ENCODE results near the gene CALN1. TPM values are rescaled to one million over a fixed set of nuclear protein-coding genes. Genes with fewer than 3 reads are reported as not detected.

The CALN1 gene
- polyA plus RNA-seq, 1 donor from 2014 or later, result 7.8 TPM

DNA sequence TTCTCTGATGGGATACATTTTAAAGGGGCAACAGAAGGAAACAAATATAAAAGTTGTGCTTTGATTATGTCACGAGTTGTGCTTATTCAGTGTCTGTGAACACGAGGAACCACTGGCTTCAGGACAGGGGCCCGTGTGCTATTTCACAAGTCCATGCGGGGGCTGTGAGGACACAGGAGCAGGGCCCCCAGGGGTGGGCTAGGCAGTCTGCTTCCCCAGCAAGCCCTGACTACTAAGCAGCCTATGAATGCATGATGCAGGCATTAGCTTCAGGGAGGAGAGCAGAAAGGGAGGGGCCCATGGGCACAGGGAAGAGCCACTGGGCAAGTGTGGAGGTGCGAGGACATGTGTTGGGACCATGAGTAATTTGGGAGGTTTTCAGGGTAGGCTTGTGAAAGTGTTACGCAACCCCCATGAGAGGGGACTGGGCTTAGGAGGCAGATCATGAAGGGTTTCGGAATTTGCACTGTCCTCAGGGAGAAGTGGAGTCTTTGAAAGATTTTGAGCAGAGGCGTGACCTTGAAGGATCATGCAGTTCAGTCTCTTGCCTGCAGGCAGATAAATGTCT is 424.9 kb downstream of the CALN1 start:
- H3K9me2 ChIP-seq (ENCODE audit: insufficient read depth, low read length), result no peaks in the 10 kb centered on the region
- no peak for TF ChIP-seq MXI1 (conservative IDR thresholded peaks at IDR 0.05; ENCODE audit: poor library complexity, severe bottlenecking)
- TF ChIP-seq, protein P1, sequence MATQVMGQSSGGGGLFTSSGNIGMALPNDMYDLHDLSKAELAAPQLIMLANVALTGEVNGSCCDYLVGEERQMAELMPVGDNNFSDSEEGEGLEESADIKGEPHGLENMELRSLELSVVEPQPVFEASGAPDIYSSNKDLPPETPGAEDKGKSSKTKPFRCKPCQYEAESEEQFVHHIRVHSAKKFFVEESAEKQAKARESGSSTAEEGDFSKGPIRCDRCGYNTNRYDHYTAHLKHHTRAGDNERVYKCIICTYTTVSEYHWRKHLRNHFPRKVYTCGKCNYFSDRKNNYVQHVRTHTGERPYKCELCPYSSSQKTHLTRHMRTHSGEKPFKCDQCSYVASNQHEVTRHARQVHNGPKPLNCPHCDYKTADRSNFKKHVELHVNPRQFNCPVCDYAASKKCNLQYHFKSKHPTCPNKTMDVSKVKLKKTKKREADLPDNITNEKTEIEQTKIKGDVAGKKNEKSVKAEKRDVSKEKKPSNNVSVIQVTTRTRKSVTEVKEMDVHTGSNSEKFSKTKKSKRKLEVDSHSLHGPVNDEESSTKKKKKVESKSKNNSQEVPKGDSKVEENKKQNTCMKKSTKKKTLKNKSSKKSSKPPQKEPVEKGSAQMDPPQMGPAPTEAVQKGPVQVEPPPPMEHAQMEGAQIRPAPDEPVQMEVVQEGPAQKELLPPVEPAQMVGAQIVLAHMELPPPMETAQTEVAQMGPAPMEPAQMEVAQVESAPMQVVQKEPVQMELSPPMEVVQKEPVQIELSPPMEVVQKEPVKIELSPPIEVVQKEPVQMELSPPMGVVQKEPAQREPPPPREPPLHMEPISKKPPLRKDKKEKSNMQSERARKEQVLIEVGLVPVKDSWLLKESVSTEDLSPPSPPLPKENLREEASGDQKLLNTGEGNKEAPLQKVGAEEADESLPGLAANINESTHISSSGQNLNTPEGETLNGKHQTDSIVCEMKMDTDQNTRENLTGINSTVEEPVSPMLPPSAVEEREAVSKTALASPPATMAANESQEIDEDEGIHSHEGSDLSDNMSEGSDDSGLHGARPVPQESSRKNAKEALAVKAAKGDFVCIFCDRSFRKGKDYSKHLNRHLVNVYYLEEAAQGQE (IDR thresholded peaks at IDR 0.05; ENCODE audit: borderline replicate concordance), result no peak
- no peak for TF ChIP-seq POLR2AphosphoS5 (IDR thresholded peaks at IDR 0.05)
- no peak for TF ChIP-seq EZH2 (IDR thresholded peaks at IDR 0.05; ENCODE audit: borderline replicate concordance, insufficient read depth, low read length, poor library complexity, severe bottlenecking)
- no peak for TF ChIP-seq RAD21 (conservative IDR thresholded peaks at IDR 0.05)
- TF ChIP-seq SMC3 (conservative IDR thresholded peaks at IDR 0.05; ENCODE audit: poor library complexity), result no peak
- TF ChIP-seq, protein P2, sequence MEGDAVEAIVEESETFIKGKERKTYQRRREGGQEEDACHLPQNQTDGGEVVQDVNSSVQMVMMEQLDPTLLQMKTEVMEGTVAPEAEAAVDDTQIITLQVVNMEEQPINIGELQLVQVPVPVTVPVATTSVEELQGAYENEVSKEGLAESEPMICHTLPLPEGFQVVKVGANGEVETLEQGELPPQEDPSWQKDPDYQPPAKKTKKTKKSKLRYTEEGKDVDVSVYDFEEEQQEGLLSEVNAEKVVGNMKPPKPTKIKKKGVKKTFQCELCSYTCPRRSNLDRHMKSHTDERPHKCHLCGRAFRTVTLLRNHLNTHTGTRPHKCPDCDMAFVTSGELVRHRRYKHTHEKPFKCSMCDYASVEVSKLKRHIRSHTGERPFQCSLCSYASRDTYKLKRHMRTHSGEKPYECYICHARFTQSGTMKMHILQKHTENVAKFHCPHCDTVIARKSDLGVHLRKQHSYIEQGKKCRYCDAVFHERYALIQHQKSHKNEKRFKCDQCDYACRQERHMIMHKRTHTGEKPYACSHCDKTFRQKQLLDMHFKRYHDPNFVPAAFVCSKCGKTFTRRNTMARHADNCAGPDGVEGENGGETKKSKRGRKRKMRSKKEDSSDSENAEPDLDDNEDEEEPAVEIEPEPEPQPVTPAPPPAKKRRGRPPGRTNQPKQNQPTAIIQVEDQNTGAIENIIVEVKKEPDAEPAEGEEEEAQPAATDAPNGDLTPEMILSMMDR (IDR thresholded peaks at IDR 0.05; ENCODE audit: poor library complexity, severe bottlenecking), result no peak
- H3K27me3 ChIP-seq (ENCODE audit: insufficient read depth, low read depth, low read length), result no peaks in the 10 kb centered on the region
- no peaks in the 10 kb centered on the region for H3K79me2 ChIP-seq (replicated peaks; ENCODE audit: insufficient read depth, low read length)
- no peak overlapping the region for H3K27ac ChIP-seq (ENCODE audit: low read length)
- no peak overlapping the region for H3K4me3 ChIP-seq (ENCODE audit: low read length)
- no peaks in the 10 kb centered on the region for H3K9me3 ChIP-seq (ENCODE audit: low read length)
- H3K9ac ChIP-seq (ENCODE audit: low read length), result no peak overlapping the region
- no peaks in the 10 kb centered on the region for H3F3A ChIP-seq (ENCODE audit: insufficient read depth, low read length, poor library complexity, severe bottlenecking)
- no peaks in the 10 kb centered on the region for H3K36me3 ChIP-seq (ENCODE audit: insufficient read depth, low read length)
- H2AFZ ChIP-seq (ENCODE audit: low read depth, low read length), result no peak overlapping the region
- H3K4me2 ChIP-seq (ENCODE audit: low read length), result no peak overlapping the region
- H4K20me1 ChIP-seq (ENCODE audit: insufficient read depth), result no peaks in the 10 kb centered on the region

DNA sequence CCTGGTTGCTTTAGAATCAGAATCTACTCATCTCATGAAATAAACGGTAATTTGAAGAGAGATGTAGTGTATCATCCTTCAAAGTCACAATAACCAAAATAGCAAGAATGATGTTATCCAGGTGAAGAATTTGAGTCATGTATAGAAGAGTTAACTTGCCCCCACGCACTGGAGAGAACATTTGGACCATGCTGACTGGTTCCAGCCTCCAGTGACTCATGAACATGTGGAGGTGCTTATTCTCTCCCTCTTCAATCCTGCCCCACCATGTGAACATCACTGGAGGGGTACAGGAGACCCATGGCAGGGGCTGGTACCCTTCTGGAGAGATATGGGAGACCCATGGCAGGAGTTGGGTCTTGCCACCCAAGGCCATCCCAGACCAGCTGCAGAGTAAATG is 427.8 kb downstream of the CALN1 start:
- Histone ChIP-seq H3K9ac (ENCODE audit: low read length) (no peak overlapping the region), H3K9me2 (ENCODE audit: insufficient read depth, low read length) (no peaks in the 10 kb centered on the region), H3K4me3 (ENCODE audit: low read length) (no peak overlapping the region), H3K27ac (ENCODE audit: low read length) (no peak overlapping the region), H2AFZ (ENCODE audit: low read depth, low read length) (no peak overlapping the region), H3K9me3 (ENCODE audit: low read length) (no peaks in the 10 kb centered on the region), H3K4me2 (ENCODE audit: low read length) (no peak overlapping the region), H3K36me3 (ENCODE audit: insufficient read depth, low read length) (no peaks in the 10 kb centered on the region), H4K20me1 (ENCODE audit: insufficient read depth) (no peaks in the 10 kb centered on the region), H3F3A (ENCODE audit: insufficient read depth, low read length, poor library complexity, severe bottlenecking) (no peaks in the 10 kb centered on the region), H3K79me2 (replicated peaks; ENCODE audit: insufficient read depth, low read length) (no peaks in the 10 kb centered on the region), H3K27me3 (ENCODE audit: insufficient read depth, low read depth, low read length) (no peaks in the 10 kb centered on the region)
- TF ChIP-seq, protein P2 (IDR thresholded peaks at IDR 0.05; ENCODE audit: poor library complexity, severe bottlenecking), result no peak
- no peak for TF ChIP-seq SMC3 (conservative IDR thresholded peaks at IDR 0.05; ENCODE audit: poor library complexity)
- no peak for TF ChIP-seq MXI1 (conservative IDR thresholded peaks at IDR 0.05; ENCODE audit: poor library complexity, severe bottlenecking)
- TF ChIP-seq, protein P1 (IDR thresholded peaks at IDR 0.05; ENCODE audit: borderline replicate concordance), result no peak

All from neural cell (in vitro differentiated cells).